ENCODE measurements around the gene ZNF311.

Gene ZNF311

GRCh38 chr6:29005183-29005885 lies at the start of gene ZNF311:
Gene ZNF311 (minus strand): TSS chr6:29005315. CDS start chr6:29003954, 1,361 bp downstream.
- H3K4me3 ChIP-seq (ENCODE audit: low read depth, low read length) = peak within 1 kb of the TSS; percentile 28

- H3K4me3 ChIP-seq (ENCODE audit: low read depth, low read length) = no peak overlapping the region
These were observed 46.6 kb upstream of the ZNF311 start for GRCh38 chr6:29051680-29052079.

GRCh38 chr6:29045075-29045474 lies 40.0 kb upstream of the ZNF311 start, which contains the start of gene OR2W1:
Gene OR2W1 (minus strand): TSS chr6:29045175. CDS start chr6:29045175, 0 bp downstream.
- no peak within 1 kb of the TSS for H3K4me3 ChIP-seq (ENCODE audit: low read depth, low read length)

- no peak overlapping the region for H3K4me3 ChIP-seq (ENCODE audit: low read depth, low read length)
These were observed 30.8 kb upstream of the ZNF311 start for GRCh38 chr6:29035951-29036350.

GRCh38 chr6:29028821-29029220 lies 23.7 kb upstream of the ZNF311 start:
- no peak overlapping the region for H3K4me3 ChIP-seq (ENCODE audit: low read depth, low read length)

- H3K4me3 ChIP-seq (ENCODE audit: low read depth, low read length) = no peak overlapping the region
These were observed 20.9 kb upstream of the ZNF311 start for GRCh38 chr6:29025927-29026585.

- H3K4me3 ChIP-seq (ENCODE audit: low read depth, low read length) = no peak overlapping the region
These were observed 16.3 kb upstream of the ZNF311 start for GRCh38 chr6:29021434-29021833.

- no peak overlapping the region for H3K4me3 ChIP-seq (ENCODE audit: low read depth, low read length)
These were observed 14.5 kb upstream of the ZNF311 start for GRCh38 chr6:29019629-29020028.

GRCh38 chr6:29017428-29017802 lies 12.3 kb upstream of the ZNF311 start:
- no peak overlapping the region for H3K4me3 ChIP-seq (ENCODE audit: low read depth, low read length)

- peak overlapping the region; percentile 83 for H3K4me3 ChIP-seq (ENCODE audit: low read depth, low read length)
These were observed 11.7 kb upstream of the ZNF311 start for GRCh38 chr6:29016559-29017427.

GRCh38 chr6:29014729-29015608 lies 9.9 kb upstream of the ZNF311 start:
- no peak overlapping the region for H3K4me3 ChIP-seq (ENCODE audit: low read depth, low read length)

- H3K4me3 ChIP-seq (ENCODE audit: low read depth, low read length) = peak overlapping the region; percentile 65
These were observed 6.2 kb upstream of the ZNF311 start for GRCh38 chr6:29011276-29011734.

GRCh38 chr6:29009358-29009757 lies 4.2 kb upstream of the ZNF311 start:
- H3K4me3 ChIP-seq (ENCODE audit: low read depth, low read length) = no peak overlapping the region

- no peak overlapping the region for H3K4me3 ChIP-seq (ENCODE audit: low read depth, low read length)
These were observed 3.0 kb upstream of the ZNF311 start for GRCh38 chr6:29008089-29008488.

- no peak overlapping the region for H3K4me3 ChIP-seq (ENCODE audit: low read depth, low read length)
These were observed 8.1 kb downstream of the ZNF311 start for GRCh38 chr6:28996844-28997510.

GRCh38 chr6:28995093-28995650 lies 9.9 kb downstream of the ZNF311 start:
- no peak overlapping the region for H3K4me3 ChIP-seq (ENCODE audit: low read depth, low read length)

GRCh38 chr6:28988536-28989311 lies 16.4 kb downstream of the ZNF311 start:
- peak overlapping the region; percentile 61 for H3K4me3 ChIP-seq (ENCODE audit: low read depth, low read length)

GRCh38 chr6:28985462-28986164 lies 19.5 kb downstream of the ZNF311 start:
- peak overlapping the region; percentile 44 for H3K4me3 ChIP-seq (ENCODE audit: low read depth, low read length)
